ENCODE data around the gene MCU. TPM values are rescaled to one million over a fixed set of nuclear protein-coding genes. Genes with fewer than 3 reads are reported as not detected.
"Not testable (repeated sequence)": the region's sequence is repeated elsewhere in the genome, so short reads cannot be mapped to it uniquely, and the experiment has no call there.

The MCU gene
- total and polyA plus RNA-seq, 2 donors (not counting 1 experiment from before 2014, with no cell fraction given), result 40.5 to 77.1 TPM

DNA sequence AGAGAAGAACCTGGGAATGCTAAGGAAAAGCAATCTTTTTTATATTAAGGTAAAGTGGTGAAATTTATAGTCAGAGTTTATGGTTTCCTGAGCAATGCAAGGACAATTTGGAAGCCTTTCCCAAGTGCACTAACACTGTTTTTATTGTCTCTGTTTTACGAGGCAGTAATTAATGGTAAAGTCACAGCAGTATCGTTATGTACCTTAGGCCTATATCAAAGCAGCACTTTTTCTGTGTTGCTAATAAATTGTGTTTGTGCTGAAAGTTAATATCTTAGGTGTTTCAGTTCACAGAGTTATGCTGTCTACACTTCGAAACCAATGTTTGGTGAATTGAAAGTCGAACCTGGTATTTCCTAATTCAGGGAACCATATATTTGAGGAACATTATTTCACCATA, 220.8 kb downstream of the MCU start:
- Histone ChIP-seq H3K79me2 (ENCODE audit: control insufficient read depth, insufficient read depth, low read length) (no peaks in the 10 kb centered on the region), H4K20me1 (ENCODE audit: control insufficient read depth, extremely low read depth, insufficient read depth, low read length) (no peaks in the 10 kb centered on the region), H3K36me3 (ENCODE audit: control insufficient read depth, insufficient read depth, low read length) (no peaks in the 10 kb centered on the region), H3K27me3 (ENCODE audit: control insufficient read depth, insufficient read depth, low read length) (no peaks in the 10 kb centered on the region), H3K27ac (ENCODE audit: insufficient read depth, low read length) (no peak overlapping the region), H3K9ac (ENCODE audit: insufficient read depth, low read length) (no peak overlapping the region), H3K4me3 (replicated peaks in 1 of 4; ENCODE audit: control extremely low read depth in 1 of 4, insufficient read depth in 1 of 4, low read depth in 3 of 4, low read length in 4 of 4) (no peak overlapping the region), H3K4me1 (ENCODE audit: control insufficient read depth, extremely low read depth, insufficient read depth, low read length) (no peaks in the 10 kb centered on the region), H2AFZ (ENCODE audit: low read length) (no peak overlapping the region), H3K9me3 (ENCODE audit: control insufficient read depth, insufficient read depth, low read depth, low read length) (no peaks in the 10 kb centered on the region), H3K4me2 (ENCODE audit: extremely low read depth, insufficient read depth, low read length) (no peak overlapping the region)
- TF ChIP-seq CTCF (conservative IDR thresholded peaks at IDR 0.05 in 1 of 2, IDR thresholded peaks at IDR 0.05 in 1 of 2; ENCODE audit: low read depth in 1 of 2, low read length in 2 of 2), result no peak
- TF ChIP-seq EZH2 (IDR thresholded peaks at IDR 0.05; ENCODE audit: low read length, missing control alignments), result no peak
- no peak for DNase-seq (ENCODE audit: low read depth in 2 of 2)

GRCh38 chr10:72913287-72913686, 221.3 kb downstream of the MCU start:
- H3K4me3 ChIP-seq (replicated peaks in 1 of 4; ENCODE audit: control extremely low read depth in 1 of 4, insufficient read depth in 1 of 4, low read depth in 3 of 4, low read length in 4 of 4), result no peak overlapping the region
- no peak overlapping the region for H3K27ac ChIP-seq (ENCODE audit: insufficient read depth, low read length)
- no peak for TF ChIP-seq EZH2 (IDR thresholded peaks at IDR 0.05; ENCODE audit: low read length, missing control alignments)
- TF ChIP-seq CTCF (conservative IDR thresholded peaks at IDR 0.05 in 1 of 2, IDR thresholded peaks at IDR 0.05 in 1 of 2; ENCODE audit: low read depth in 1 of 2, low read length in 2 of 2), result no peak
- no peaks in the 10 kb centered on the region for H4K20me1 ChIP-seq (ENCODE audit: control insufficient read depth, extremely low read depth, insufficient read depth, low read length)
- H3K36me3 ChIP-seq (ENCODE audit: control insufficient read depth, insufficient read depth, low read length), result no peaks in the 10 kb centered on the region
- no peak overlapping the region for H3K9ac ChIP-seq (ENCODE audit: insufficient read depth, low read length)
- DNase-seq (ENCODE audit: low read depth in 2 of 2), result no peak
- no peak overlapping the region for H2AFZ ChIP-seq (ENCODE audit: low read length)
- H3K79me2 ChIP-seq (ENCODE audit: control insufficient read depth, insufficient read depth, low read length), result no peaks in the 10 kb centered on the region
- H3K27me3 ChIP-seq (ENCODE audit: control insufficient read depth, insufficient read depth, low read length), result no peaks in the 10 kb centered on the region
- no peak overlapping the region for H3K4me2 ChIP-seq (ENCODE audit: extremely low read depth, insufficient read depth, low read length)
- no peaks in the 10 kb centered on the region for H3K9me3 ChIP-seq (ENCODE audit: control insufficient read depth, insufficient read depth, low read depth, low read length)
- no peaks in the 10 kb centered on the region for H3K4me1 ChIP-seq (ENCODE audit: control insufficient read depth, extremely low read depth, insufficient read depth, low read length)

DNA sequence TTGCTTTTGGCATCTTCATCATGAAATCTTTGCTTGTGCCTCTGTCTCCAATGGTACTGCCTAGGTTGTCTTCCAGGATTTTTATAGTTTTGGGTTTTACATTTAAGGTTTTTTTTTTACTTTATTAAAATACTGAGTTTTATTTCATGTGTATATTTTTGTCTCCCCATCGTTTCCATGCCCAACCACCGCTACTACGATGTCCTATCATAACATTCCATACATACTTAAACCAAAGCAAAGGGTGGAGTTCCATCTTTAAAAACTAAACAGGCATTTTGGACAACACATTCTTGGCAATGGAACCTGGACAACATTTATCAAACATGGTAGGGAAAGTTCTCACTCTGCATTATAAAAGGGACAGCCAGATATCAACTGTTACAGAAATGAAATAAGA, 225.3 kb downstream of the MCU start:
- not testable (repeated sequence) for H3K36me3 ChIP-seq (ENCODE audit: control insufficient read depth, insufficient read depth, low read length); H3K79me2 ChIP-seq (ENCODE audit: control insufficient read depth, insufficient read depth, low read length); H3K4me1 ChIP-seq (ENCODE audit: control insufficient read depth, extremely low read depth, insufficient read depth, low read length); H3K9ac ChIP-seq (ENCODE audit: insufficient read depth, low read length); H3K27me3 ChIP-seq (ENCODE audit: control insufficient read depth, insufficient read depth, low read length); H3K27ac ChIP-seq (ENCODE audit: insufficient read depth, low read length); H3K4me3 ChIP-seq (replicated peaks in 1 of 4; ENCODE audit: control extremely low read depth in 1 of 4, insufficient read depth in 1 of 4, low read depth in 3 of 4, low read length in 4 of 4); H4K20me1 ChIP-seq (ENCODE audit: control insufficient read depth, extremely low read depth, insufficient read depth, low read length); H3K4me2 ChIP-seq (ENCODE audit: extremely low read depth, insufficient read depth, low read length); H2AFZ ChIP-seq (ENCODE audit: low read length); H3K9me3 ChIP-seq (ENCODE audit: control insufficient read depth, insufficient read depth, low read depth, low read length)
- DNase-seq (ENCODE audit: low read depth in 2 of 2), result peak in 1 of 2 donors; percentile 42

DNA sequence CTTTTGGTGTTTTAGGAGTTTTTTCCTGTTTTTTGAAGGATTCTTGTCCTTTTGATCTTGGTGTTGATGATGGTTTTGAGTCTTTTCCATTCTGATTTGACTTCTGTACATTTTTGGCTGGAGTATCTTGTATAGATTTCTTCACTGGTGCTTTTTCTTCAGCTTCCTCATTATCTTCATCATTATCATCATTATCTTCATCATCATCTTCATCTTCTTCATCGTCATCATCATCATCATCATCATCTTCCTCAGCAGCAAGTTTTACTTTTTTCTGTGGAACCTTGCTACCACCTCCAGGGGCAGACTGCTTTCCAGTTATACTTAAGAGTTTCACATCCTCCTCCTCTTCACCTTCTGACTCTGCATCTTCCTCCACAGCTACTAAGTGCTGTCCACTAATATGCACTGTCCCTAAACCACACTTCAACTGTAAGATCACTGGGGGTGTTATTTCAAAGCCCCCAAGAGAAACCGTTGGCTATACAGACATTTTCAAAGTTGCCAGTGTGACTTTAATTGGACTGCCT, 225.9 kb downstream of the MCU start:
- not testable (repeated sequence) for DNase-seq (ENCODE audit: low read depth in 2 of 2); H3K27me3 ChIP-seq (ENCODE audit: control insufficient read depth, insufficient read depth, low read length); H3K27ac ChIP-seq (ENCODE audit: insufficient read depth, low read length); H3K79me2 ChIP-seq (ENCODE audit: control insufficient read depth, insufficient read depth, low read length); H4K20me1 ChIP-seq (ENCODE audit: control insufficient read depth, extremely low read depth, insufficient read depth, low read length); H2AFZ ChIP-seq (ENCODE audit: low read length); H3K4me1 ChIP-seq (ENCODE audit: control insufficient read depth, extremely low read depth, insufficient read depth, low read length); H3K4me3 ChIP-seq (replicated peaks in 1 of 4; ENCODE audit: control extremely low read depth in 1 of 4, insufficient read depth in 1 of 4, low read depth in 3 of 4, low read length in 4 of 4); H3K9me3 ChIP-seq (ENCODE audit: control insufficient read depth, insufficient read depth, low read depth, low read length); H3K9ac ChIP-seq (ENCODE audit: insufficient read depth, low read length); H3K4me2 ChIP-seq (ENCODE audit: extremely low read depth, insufficient read depth, low read length); H3K36me3 ChIP-seq (ENCODE audit: control insufficient read depth, insufficient read depth, low read length)

All from fibroblast of lung (primary cell).